Erythroblast (primary cell): ENCODE data around the gene SYTL2.

Source experiments
- GATA1 ChIP-seq: IDR thresholded peaks from 2 replicates; pipeline ENCODE4 v1.6.1; 2011; ENCODE audit warnings: low read depth, mild to moderate bottlenecking, control low read depth, low read length, moderate library complexity
- POLR2A ChIP-seq: IDR thresholded peaks from 2 replicates; pipeline ENCODE4 v1.6.1; 2011; ENCODE audit warnings: mild to moderate bottlenecking, low read length

DNA sequence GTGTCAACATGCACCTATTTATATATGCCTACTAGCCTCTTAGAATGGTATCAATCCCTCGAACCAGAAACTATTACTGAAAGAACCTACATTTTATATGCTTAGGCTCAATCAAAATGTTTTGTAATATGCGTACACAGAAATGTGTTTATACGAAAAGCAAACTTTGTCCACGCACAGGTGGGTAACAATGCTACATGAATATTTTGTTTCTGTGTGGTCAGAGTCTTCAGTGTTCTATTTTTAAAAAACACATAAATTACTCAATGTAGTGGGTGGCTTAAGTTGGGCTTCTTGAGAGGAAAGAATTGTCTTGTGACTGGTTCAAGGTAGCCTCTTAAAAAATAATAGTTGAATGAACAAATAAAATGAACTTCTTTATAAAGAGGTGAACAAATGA is 46.1 kb downstream of the SYTL2 start:
- TF ChIP-seq POLR2A = no peak
- no peak for TF ChIP-seq GATA1
